COR-L47 (cell line): Measurements from ENCODE around the gene DCUN1D2.

ENCODE experiments used
- DNase-seq: peaks from one replicate; lab custom pipeline; 2025; lab: John Stamatoyannopoulos, UW

DCUN1D2 gene

DNA sequence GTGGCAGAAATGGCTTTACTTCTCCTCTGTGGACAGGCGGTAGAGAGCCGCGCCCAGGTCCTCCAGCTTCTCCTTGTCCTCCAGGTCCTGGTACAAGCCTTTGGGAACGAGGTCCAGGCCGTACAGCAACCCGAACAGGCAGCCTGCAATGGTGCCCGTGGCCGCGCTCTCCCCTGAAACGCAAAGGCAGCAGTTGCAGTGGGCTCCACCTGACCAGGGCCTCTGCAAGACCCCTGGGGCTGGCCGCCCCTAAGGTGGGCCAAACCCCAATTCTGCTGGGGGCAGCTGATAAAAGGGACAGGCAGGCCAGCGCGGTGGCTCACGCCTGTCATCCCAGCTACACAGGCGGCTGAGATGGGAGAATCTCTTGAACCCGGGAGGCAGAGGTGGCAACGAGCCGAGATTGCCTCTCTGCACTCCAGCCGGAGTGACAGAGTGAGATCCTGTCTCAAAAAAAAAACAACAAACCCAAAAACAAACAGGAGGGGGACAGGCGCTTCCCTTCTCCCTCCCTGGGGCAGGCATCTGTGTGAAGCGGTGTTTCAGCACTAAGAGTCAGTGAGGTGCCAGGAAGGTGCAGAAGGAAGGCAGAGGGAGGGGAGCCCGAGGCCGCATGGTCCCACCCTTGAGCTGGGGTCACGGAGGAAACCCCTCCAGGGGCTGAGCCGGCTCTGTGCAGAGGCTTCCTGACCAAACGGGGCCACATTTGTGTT lies 67.5 kb downstream of the DCUN1D2 start:
- no peak for DNase-seq

DNA sequence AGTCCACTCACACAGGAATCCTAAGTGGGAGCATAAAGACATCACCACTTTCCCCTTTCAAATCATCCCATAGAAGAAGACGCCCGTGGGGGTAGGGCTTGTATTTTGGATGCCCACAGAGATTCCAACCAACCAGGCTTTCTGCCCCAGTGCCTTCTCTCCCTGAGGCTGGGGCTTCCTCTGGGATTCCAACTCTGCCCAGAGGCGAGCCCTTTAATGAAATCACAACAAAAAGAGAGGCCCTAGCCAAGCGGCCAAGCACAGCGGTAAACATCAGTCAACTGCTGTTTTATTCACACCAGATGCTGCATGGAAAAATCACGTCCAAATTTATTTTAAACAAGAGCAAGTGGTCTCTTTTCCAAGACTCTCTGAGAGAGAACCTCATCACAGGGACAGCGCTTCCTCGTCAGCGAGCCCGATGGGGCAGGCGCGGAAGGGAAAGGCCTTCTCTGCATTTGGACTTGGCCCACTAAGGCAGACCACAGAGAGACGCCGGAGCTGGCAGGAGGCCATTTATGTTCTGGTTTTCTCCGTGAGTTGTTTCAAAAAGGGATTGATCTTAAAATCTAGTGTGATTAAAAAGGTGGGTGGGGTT lies 68.7 kb downstream of the DCUN1D2 start:
- no peak for DNase-seq

DNA sequence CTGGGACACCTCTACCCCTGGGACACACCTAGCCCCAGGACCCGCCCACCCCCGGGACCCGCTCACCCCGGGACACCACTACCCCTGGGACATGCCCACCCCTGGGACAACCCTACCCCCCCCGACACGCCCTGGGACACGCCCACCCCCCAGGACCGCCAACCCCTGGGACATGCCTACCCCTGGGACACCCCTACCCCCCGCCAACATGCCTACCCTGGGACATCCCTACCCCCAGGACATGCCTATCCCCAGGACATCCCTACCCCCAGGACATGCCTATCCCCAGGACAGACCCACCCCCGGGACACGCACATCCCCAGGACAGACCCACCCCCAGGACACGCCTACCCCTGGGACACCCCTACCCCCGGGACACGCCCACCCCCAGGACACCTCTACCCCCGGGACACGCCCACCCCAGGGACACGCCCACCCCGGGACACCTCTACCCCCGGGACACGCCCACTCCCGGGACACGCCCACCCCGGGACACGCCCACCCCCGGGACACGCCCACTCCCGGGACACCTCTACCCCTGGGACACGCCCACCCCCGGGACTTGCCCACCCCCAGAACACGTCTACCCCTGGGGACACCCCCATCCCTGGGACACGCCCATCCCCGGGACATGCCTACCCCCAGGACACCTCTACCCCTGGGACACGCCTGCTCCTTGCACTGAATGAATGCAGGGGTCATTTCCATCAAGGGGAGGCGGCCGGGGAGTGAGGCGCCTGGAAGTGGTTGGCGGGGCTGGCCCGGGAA lies 69.5 kb downstream of the DCUN1D2 start:
- no peak for DNase-seq

DNA sequence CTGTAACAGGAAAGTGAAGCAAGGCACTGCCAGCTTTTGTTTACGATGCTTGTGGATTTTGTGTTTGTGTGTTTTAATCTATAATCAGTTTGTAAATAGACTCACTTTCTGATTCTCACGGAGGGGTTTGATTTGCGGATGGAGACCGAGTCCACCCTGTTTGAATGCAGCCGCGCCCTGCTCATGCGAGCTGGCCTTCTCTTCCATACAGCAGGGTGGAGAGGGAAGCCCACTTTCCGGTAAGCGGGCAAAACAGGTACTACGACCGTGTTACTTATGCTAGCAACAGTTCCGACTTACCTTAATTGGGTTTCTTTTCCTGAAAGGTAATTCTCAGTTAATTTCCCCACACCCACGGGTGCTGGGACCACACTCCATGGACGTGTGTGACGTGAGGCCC lies 70.3 kb downstream of the DCUN1D2 start:
- DNase-seq: no peak

DNA sequence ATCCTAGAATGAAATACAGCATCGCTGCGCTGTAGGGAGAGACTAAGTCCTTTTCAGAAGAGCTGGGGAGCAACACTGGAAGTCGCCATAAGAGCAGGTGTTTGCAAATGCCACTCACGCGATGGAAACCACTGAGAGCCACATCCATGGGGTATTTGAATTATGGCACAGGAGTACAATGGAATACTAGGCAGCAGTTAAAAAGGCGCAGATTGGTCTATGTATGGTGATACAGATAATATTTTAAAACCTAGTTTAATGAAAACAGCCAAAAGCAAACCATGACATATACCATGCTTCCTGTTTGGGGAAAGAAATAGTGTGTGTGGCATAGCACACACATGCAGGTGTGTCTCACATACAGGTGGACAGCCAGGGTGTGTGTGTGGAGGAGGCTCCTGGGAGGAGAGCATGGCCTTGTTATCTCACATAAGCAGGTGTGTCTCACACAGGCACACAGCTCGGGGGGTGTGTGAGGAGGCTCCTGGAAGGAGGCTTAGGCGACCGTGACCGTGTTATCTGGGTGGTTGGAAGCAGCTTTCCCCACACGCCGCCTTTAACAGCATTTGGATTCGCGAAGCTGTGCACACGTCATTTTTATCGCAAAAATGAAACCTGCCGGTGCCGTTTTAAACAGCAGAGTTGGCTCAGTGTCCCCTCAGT lies 70.8 kb downstream of the DCUN1D2 start:
- DNase-seq: no peak

DNA sequence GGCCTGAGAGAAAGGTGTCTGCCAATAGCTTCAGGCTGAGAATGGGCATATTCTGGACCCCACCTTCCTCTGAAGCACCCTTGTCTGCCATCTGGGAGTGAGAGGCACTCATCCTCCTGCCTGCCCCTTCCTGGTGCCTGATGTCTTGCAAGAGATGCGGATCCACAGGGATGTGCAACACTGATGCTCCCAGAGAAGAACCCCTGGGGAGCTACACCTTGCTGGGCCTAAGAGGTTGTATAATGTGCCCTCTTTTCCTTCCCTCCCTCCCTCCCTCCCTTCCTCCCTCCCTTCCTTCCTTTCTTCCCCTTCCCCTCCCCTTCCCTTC lies 71.8 kb downstream of the DCUN1D2 start:
- no peak for DNase-seq

DNA sequence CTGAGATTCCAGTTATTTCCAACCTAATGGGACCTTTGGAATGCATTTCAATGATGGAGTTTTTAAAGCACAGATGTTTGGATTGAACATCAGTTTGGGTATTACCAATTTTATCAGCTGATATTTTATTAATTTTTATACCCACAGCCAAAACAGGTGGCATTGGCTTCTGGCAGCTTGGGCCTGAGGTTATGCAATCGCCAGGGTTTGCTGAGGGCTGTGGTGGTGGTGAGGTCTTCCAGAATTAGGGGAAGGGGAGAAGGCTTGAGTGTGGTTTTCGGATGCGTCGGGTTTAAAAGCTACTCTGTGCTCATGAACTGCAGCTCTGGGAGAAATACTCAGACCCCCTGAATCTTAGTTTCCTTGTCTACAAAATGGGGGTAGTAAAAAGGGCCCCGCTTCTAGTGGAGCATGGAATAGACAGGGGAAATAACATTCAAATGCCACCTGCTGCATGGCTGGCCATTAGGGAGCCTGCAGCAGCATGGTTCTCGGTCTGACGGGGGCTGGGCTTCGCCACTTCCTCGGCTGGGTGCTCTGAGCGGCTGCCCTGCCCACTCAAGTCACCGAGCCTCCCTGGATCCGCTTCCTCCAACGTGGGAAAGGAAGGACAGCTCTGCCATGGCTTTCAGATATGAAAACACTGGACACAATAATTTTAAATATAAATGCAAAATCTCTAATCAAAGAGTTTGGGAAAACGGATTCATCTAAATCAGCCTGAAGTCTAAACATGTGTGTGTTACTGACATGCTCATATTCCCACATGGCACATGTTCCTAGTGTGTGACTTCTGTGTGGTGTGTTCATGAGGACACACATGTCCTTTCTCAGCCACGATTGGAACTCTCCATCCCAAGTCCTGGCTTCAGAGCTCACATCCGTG lies 72.4 kb downstream of the DCUN1D2 start:
- no peak for DNase-seq

DNA sequence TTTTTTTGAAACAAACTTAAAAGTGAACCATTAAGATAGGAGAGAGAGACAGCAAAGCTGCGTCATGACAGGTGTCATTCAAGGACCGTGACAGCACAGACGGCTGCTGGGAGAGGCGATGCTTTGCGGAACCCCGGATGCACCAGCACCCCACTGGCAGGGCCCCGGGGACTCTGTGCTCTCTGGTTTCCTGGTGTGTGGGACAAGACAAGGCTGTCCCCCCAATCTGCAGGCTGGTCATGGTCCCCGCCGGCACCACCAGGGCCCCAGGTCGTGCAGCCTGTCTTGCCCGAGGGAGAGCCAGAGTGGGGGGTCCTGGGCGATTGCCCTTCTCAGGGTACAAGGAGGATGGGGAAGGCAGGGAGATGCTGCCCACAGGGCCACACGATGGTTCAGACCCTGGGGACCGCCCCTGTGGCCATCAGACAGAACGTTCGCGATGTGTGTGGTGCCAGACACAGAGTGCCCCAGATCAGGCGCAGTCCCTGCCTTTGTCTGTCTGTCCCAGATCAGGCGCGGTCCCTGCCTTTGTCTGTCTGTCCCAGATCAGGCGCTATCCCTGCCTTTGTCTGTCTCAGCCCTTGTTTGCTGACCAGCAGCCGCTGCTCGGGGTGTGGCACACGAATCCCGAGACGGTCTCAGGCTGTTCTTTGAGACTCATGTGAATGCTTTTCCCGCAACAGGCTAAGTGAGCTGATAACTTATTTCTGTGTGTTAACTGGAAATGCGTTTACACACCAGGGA lies 73.3 kb downstream of the DCUN1D2 start:
- DNase-seq: no peak

GRCh38 chr13:113415825-113416224 lies 74.7 kb downstream of the DCUN1D2 start:
- DNase-seq: no peak

GRCh38 chr13:113415032-113415431 lies 75.5 kb downstream of the DCUN1D2 start:
- DNase-seq: no peak

GRCh38 chr13:113414335-113414734 lies 76.2 kb downstream of the DCUN1D2 start:
- DNase-seq: no peak

GRCh38 chr13:113413898-113414282 lies 76.6 kb downstream of the DCUN1D2 start:
- DNase-seq: no peak

DNA sequence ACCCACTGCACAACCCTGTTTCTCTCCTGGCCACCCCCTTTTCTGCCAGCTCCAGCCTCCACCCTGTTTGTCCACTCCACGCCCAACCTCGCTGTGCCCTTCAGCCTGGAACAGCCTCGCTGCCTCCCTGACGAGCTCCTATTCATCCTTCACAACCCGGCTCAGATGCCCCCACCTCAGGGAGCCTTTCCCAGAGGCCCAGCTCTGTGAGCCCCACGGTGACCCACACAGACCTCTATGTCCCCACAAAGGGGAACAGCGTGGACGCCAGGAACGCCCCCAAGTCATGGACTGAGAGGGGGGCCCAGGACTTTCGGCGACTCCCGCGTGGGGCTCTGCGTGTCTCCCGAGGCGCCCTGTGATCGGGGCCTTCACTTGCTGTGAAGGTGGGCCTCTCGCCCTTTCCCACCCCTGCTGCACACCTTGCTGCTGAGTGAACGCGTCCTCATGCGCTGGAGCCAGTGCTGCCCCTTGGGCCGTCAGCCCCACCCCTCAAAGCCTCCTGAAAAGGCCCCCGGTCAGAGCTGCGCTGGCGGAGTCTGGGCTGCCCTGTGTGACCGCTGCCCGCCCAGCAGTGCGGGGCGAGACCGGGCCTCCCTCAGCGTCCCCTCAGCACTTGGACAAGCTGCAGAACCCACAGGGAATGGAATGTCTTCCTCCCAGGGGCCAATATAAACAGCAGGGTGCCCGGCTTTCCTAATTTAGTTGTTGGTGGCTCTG lies 77.2 kb downstream of the DCUN1D2 start:
- DNase-seq: no peak

- DNase-seq: no peak
Observed at GRCh38 chr13:113412440-113412839, 78.1 kb downstream of the DCUN1D2 start.

GRCh38 chr13:113411216-113412023 lies 79.1 kb downstream of the DCUN1D2 start:
- no peak for DNase-seq

- DNase-seq: no peak
Observed at GRCh38 chr13:113410472-113411201, 79.9 kb downstream of the DCUN1D2 start.

DNA sequence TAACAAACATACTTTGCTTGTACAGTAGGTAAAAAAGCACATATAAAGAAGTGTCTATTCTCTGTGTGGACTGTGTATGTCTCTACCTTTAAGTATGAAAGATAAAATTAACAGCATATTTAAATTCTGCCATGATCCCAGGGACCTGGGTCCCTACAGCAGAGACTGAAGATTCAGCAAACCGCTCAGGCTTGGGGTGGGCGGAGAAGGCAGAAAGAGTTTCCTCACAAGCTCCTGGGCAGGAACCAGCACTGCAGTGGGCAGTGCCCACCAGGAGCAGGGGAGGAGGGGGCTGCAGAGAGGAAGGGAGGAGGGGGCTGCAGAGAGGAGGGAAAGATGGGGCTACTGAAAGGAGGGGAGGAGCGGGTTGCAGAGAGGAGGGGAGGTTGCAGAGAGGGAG lies 81.9 kb downstream of the DCUN1D2 start:
- no peak for DNase-seq

- DNase-seq: no peak
Observed at GRCh38 chr13:113407531-113408393, 82.7 kb downstream of the DCUN1D2 start.
